Measurements from ENCODE around the gene PAQR7.
A peak's percentile ranks its signal among the peaks of the same experiment; 100 is the strongest.

The PAQR7 gene

GRCh38 chr1:25902462-25902861, 27.0 kb upstream of the PAQR7 start:
- DNase-seq (ENCODE audit: low read depth) = peak; percentile 53
- no peak overlapping the region for H3K4me3 ChIP-seq (ENCODE audit: low read depth, low read length)
- no peak for TF ChIP-seq CTCF (conservative IDR thresholded peaks at IDR 0.05; ENCODE audit: low read depth, low read length)

GRCh38 chr1:25900219-25900618, 24.7 kb upstream of the PAQR7 start:
- no peak overlapping the region for H3K4me3 ChIP-seq (ENCODE audit: low read depth, low read length)
- no peak for DNase-seq (ENCODE audit: low read depth)
- TF ChIP-seq CTCF (conservative IDR thresholded peaks at IDR 0.05; ENCODE audit: low read depth, low read length) = no peak

- TF ChIP-seq CTCF (conservative IDR thresholded peaks at IDR 0.05; ENCODE audit: low read depth, low read length) = no peak
- no peak for DNase-seq (ENCODE audit: low read depth)
Observed at GRCh38 chr1:25899792-25900191, 24.3 kb upstream of the PAQR7 start.

DNA sequence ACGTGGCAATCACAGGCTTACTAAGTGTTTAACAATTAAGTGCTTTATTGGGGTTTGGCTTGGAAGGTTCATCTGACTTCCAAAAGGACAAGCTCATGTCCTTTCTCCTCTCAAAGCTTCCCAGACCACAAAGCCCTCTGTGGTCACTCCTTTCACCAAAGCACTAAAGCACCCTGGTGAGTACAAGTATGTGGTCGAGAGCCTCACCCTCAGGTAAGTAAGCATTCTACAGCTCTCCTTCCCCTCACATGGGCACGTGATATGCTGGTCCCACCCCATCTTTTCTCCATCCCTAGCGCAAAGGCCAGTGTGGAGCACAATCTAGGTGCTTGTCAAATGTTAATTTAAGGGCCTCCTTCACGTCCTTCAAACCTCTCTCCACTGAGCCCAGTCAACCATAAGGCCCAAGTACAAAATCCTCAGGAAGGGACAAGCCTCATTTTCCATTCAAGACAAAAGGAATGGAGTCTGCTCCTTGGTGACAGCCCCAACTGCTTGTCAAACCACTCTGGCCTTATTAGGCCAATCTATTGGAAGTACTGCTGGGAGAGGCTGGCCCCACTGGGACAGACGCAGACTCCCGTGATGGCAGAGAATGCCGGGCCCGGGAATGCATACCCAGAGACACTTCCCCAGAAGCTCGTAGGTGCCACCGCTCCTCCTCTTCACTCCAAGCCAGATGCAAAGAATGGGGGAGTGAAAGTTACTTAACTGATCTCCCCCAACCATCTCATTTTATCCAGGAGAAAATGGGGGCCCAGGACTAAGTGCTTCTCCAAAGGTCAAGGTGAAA, 22.9 kb upstream of the PAQR7 start:
- TF ChIP-seq CTCF (conservative IDR thresholded peaks at IDR 0.05; ENCODE audit: low read depth, low read length) = no peak
- no peak for DNase-seq (ENCODE audit: low read depth)
- H3K4me3 ChIP-seq (ENCODE audit: low read depth, low read length) = no peak overlapping the region

More at GRCh38 chr1:25899792-25900191, 24.3 kb upstream of the PAQR7 start:
- H3K4me3 ChIP-seq (ENCODE audit: low read depth, low read length) = no peak overlapping the region

GRCh38 chr1:25897754-25898153, 22.2 kb upstream of the PAQR7 start:
- no peak for TF ChIP-seq CTCF (conservative IDR thresholded peaks at IDR 0.05; ENCODE audit: low read depth, low read length)
- DNase-seq (ENCODE audit: low read depth) = no peak
- H3K4me3 ChIP-seq (ENCODE audit: low read depth, low read length) = no peak overlapping the region

DNA sequence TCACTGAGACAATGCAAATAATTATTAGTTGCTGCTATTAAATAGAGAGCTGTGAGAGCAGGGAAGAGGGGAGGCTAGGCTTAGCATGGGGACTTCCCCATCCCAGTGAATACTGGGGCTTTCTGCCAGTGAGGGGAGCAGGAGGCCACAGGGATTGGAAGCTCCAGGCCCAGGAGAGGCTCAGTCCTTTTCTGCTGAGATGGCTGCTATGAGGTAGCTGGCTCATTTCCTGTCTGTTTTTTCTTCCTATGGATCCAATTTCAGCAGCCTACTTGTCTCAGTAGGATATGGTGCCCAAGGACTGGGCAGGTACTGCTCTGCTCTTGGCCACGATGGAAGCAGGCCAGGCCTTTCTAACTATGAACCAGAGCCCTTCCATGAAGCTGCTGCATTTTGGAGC, 20.8 kb upstream of the PAQR7 start:
- H3K4me3 ChIP-seq (ENCODE audit: low read depth, low read length) = no peak overlapping the region
- TF ChIP-seq CTCF (conservative IDR thresholded peaks at IDR 0.05; ENCODE audit: low read depth, low read length) = no peak
- DNase-seq (ENCODE audit: low read depth) = peak; percentile 57

Data from choroid plexus epithelial cell (primary cell).